ENCODE measurements around the gene GOLGA7B.

Gene GOLGA7B

GRCh38 chr10:97861097-97861750, 11.6 kb downstream of the GOLGA7B start:
- Histone ChIP-seq H3K4me3 (ENCODE audit: low read depth, low read length) (no peak overlapping the region), H3K9me3 (ENCODE audit: control insufficient read depth, insufficient read depth, low read depth, low read length) (no peaks in the 10 kb centered on the region), H3K27ac (ENCODE audit: extremely low read depth, low read depth, low read length) (no peak overlapping the region), H3K36me3 (ENCODE audit: control insufficient read depth in 2 of 2, insufficient read depth in 1 of 2, low read length in 2 of 2) (no peaks in the 10 kb centered on the region), H3K4me1 (ENCODE audit: control insufficient read depth, insufficient read depth, low read length) (no peaks in the 10 kb centered on the region)
- TF ChIP-seq ZNF23 (tag by site-specific recombination; IDR thresholded peaks at IDR 0.05; ENCODE audit: borderline replicate concordance) (no peak), ZNF514 (tag by site-specific recombination; IDR thresholded peaks at IDR 0.05) (no peak), MYNN (tag by site-specific recombination; IDR thresholded peaks at IDR 0.05; ENCODE audit: borderline replicate concordance) (peak; percentile 74; the same call in 1 of the 2 replicates), ZNF223 (tag by site-specific recombination; IDR thresholded peaks at IDR 0.05) (no peak), ZNF658 (tag by site-specific recombination; IDR thresholded peaks at IDR 0.05) (no peak), YY1 (tag by site-specific recombination; IDR thresholded peaks at IDR 0.05) (no peak), ZNF280D (tag by site-specific recombination; IDR thresholded peaks at IDR 0.05) (no peak), ZFP3 (tag by site-specific recombination; IDR thresholded peaks at IDR 0.05; ENCODE audit: low read depth) (no peak), ZNF335 (tag by site-specific recombination; conservative IDR thresholded peaks at IDR 0.05) (peak; percentile 70), GLIS2 (tag by site-specific recombination; IDR thresholded peaks at IDR 0.05) (0 out of 2 replicates have a peak, but pooled peaks have one; percentile 17), ZNF791 (tag by site-specific recombination; IDR thresholded peaks at IDR 0.05) (no peak), SP7 (tag by site-specific recombination; IDR thresholded peaks at IDR 0.05) (0 out of 2 replicates have a peak, but pooled peaks have one; percentile 14), ZNF341 (tag by site-specific recombination; IDR thresholded peaks at IDR 0.05; ENCODE audit: low read depth) (no peak), ZNF600 (tag by site-specific recombination; IDR thresholded peaks at IDR 0.05) (no peak), ZFP41 (tag by site-specific recombination; IDR thresholded peaks at IDR 0.05; ENCODE audit: borderline replicate concordance) (no peak), EGR2 (tag by site-specific recombination; IDR thresholded peaks at IDR 0.05; ENCODE audit: low read depth) (peak; percentile 46; the same call in 1 of the 2 replicates), PBX3 (CRISPR knock-in tag; IDR thresholded peaks at IDR 0.05) (no peak), ZBTB21 (tag by site-specific recombination; IDR thresholded peaks at IDR 0.05) (no peak), ZNF184 (tag by site-specific recombination; IDR thresholded peaks at IDR 0.05) (no peak), ZFHX2 (tag by site-specific recombination; conservative IDR thresholded peaks at IDR 0.05) (peak; percentile 50), ZNF670 (tag by site-specific recombination; IDR thresholded peaks at IDR 0.05; ENCODE audit: low read depth) (no peak), ZNF776 (tag by site-specific recombination; IDR thresholded peaks at IDR 0.05; ENCODE audit: borderline replicate concordance) (no peak)
- POLR2A ChIA-PET: no interaction called here
- CTCF ChIA-PET: interaction anchor here (0.7 to 2.9 kb wide), 8 partner anchors 8 to 180 kb away, joined by 3 to 13 read pairs (median 4); partner anchors contain the start of gene GOLGA7B

- no peaks in the 10 kb centered on the region for H3K4me1 ChIP-seq (ENCODE audit: control insufficient read depth, insufficient read depth, low read length)
- ChIA-PET CTCF (interaction anchor here (0.5 to 2.9 kb wide), 8 partner anchors 7 to 533 kb away, joined by 3 to 13 read pairs (median 4); partner anchors contain the start of gene GOLGA7B), POLR2A (interaction anchor here (0.9 kb wide), 1 partner anchor 12 kb away, joined by 4 read pairs; the partner anchor contains the start of gene GOLGA7B)
- 0 out of 2 replicates have a peak, but pooled peaks have one; percentile 10 for TF ChIP-seq ZIC2 (tag by site-specific recombination; IDR thresholded peaks at IDR 0.05)
- TF ChIP-seq REST (tag by site-specific recombination; IDR thresholded peaks at IDR 0.05): no peak
- peak; percentile 96 for TF ChIP-seq MYNN (tag by site-specific recombination; IDR thresholded peaks at IDR 0.05; ENCODE audit: borderline replicate concordance)
- no peaks in the 10 kb centered on the region for H3K36me3 ChIP-seq (ENCODE audit: control insufficient read depth in 2 of 2, insufficient read depth in 1 of 2, low read length in 2 of 2)
- no peak overlapping the region for H3K4me3 ChIP-seq (ENCODE audit: low read depth, low read length)
- H3K9me3 ChIP-seq (ENCODE audit: control insufficient read depth, insufficient read depth, low read depth, low read length): no peaks in the 10 kb centered on the region
- H3K27ac ChIP-seq (ENCODE audit: extremely low read depth, low read depth, low read length): no peak overlapping the region
Observed at GRCh38 chr10:97861924-97862323, 12.3 kb downstream of the GOLGA7B start.

Measured in HEK293 (cell line).